GM23248 (cell line): ENCODE measurements around the gene BAIAP2L2. TPM values are rescaled to one million over a fixed set of nuclear protein-coding genes. Genes with fewer than 3 reads are reported as not detected.

Experiments used
- DNase-seq: peaks from one replicate; pipeline ENCODE4 v3.0.0-alpha.2; 2015
- H2AFZ ChIP-seq: fragments of 200-600 bp; sonication (generic); 2 replicates; pipeline ENCODE4 v1.6.1; 2016; ENCODE audit warnings: antibody characterized with exemption
- H3F3A ChIP-seq: fragments of 200-600 bp; sonication (generic); 2 replicates; pipeline ENCODE4 v1.6.1; 2016; ENCODE audit warnings: mild to moderate bottlenecking, antibody characterized with exemption, mixed run types; ENCODE audit not compliant: insufficient read depth
- H3K27ac ChIP-seq: fragments of 200-600 bp; sonication (generic); 2 replicates; pipeline ENCODE4 v1.5.1; 2016; ENCODE audit warnings: mild to moderate bottlenecking
- H3K27me3 ChIP-seq: fragments of 200-600 bp; sonication (generic); replicated peaks from 2 replicates; pipeline ENCODE4 v1.6.1; 2016; ENCODE audit warnings: mild to moderate bottlenecking; ENCODE audit not compliant: insufficient read depth
- H3K36me3 ChIP-seq: fragments of 200-600 bp; sonication (generic); 2 replicates; pipeline ENCODE4 v1.6.1; 2016; ENCODE audit warnings: low read depth, mild to moderate bottlenecking
- H3K4me1 ChIP-seq: fragments of 200-600 bp; sonication (generic); 2 replicates; pipeline ENCODE4 v1.6.1; 2016; ENCODE audit warnings: mild to moderate bottlenecking; ENCODE audit not compliant: insufficient read depth
- H3K4me2 ChIP-seq: fragments of 200-600 bp; sonication (generic); one replicate; pipeline ENCODE4 v1.6.1; 2016; ENCODE audit warnings: mild to moderate bottlenecking; ENCODE audit not compliant: unreplicated experiment
- H3K4me3 ChIP-seq: fragments of 200-600 bp; sonication (generic); 2 replicates; pipeline ENCODE4 v1.5.1; 2016; ENCODE audit warnings: mild to moderate bottlenecking
- H3K79me2 ChIP-seq: fragments of 200-600 bp; sonication (generic); 2 replicates; pipeline ENCODE4 v1.6.1; 2016; ENCODE audit warnings: mild to moderate bottlenecking; ENCODE audit not compliant: insufficient read depth
- H3K9ac ChIP-seq: fragments of 200-600 bp; sonication (generic); 2 replicates; pipeline ENCODE4 v1.6.1; 2016; ENCODE audit warnings: mild to moderate bottlenecking
- H3K9me2 ChIP-seq: fragments of 200-600 bp; sonication (generic); 2 replicates; pipeline ENCODE4 v1.6.1; 2016; ENCODE audit warnings: mixed run types, mild to moderate bottlenecking, moderate library complexity; ENCODE audit not compliant: insufficient read depth
- H3K9me3 ChIP-seq: fragments of 200-600 bp; sonication (generic); one replicate; pipeline ENCODE4 v1.6.1; 2017; ENCODE audit warnings: low read depth
- H4K20me1 ChIP-seq: fragments of 200-600 bp; sonication (generic); 2 replicates; pipeline ENCODE4 v1.6.0; 2016; ENCODE audit not compliant: insufficient read depth
- EZH2 ChIP-seq: fragments of 200-600 bp; sonication (generic); IDR thresholded peaks from 2 replicates; pipeline ENCODE4 v1.6.1; 2018; ENCODE audit warnings: antibody characterized with exemption, mild to moderate bottlenecking; ENCODE audit not compliant: insufficient read depth, poor library complexity, severe bottlenecking
- EZH2phosphoT487 ChIP-seq: fragments of 200-600 bp; sonication (generic); IDR thresholded peaks from 2 replicates; pipeline ENCODE4 v1.6.1; 2018; ENCODE audit warnings: antibody characterized with exemption, moderate library complexity, mild to moderate bottlenecking, low read depth; ENCODE audit not compliant: insufficient read depth
- WGBS, 2 experiments: methylation state at CpG; one replicate each; pipeline ENCODE4 v1.1.6; 2015 to 2017; ENCODE audit warnings: low lambda C conversion rate in 2 of 2, low coverage in 1 of 2; ENCODE audit errors: missing lambda C conversion rate in 2 of 2; 5-methylcytosine and 5-hydroxymethylcytosine counted together
- in situ Hi-C: fragments of 300-500 bp; cut with MboI; formaldehyde crosslinking; loops from 2 replicates; pipeline ENCODE4 v1.15.0; 2020
- polyA plus RNA-seq: library from polyadenylated mRNA; unstranded; fragments of >200 nt; fragmentation: Nextera tagmentation; extraction: Ambion mirVana; gene quantifications from 2 replicates; pipeline ENCODE4 v1.2.1, GENCODE V29; 2016
- total RNA-seq: library from RNA; depleted of rRNA; stranded (reverse); fragments of >200 nt; shearing (Covaris generic); gene quantifications from 2 replicates; pipeline ENCODE4 v1.2.3, GENCODE V29; 2014

Gene BAIAP2L2
- total and polyA plus RNA-seq, 2 experiments from 2014 or later = 12.6 to 13.4 TPM

DNA sequence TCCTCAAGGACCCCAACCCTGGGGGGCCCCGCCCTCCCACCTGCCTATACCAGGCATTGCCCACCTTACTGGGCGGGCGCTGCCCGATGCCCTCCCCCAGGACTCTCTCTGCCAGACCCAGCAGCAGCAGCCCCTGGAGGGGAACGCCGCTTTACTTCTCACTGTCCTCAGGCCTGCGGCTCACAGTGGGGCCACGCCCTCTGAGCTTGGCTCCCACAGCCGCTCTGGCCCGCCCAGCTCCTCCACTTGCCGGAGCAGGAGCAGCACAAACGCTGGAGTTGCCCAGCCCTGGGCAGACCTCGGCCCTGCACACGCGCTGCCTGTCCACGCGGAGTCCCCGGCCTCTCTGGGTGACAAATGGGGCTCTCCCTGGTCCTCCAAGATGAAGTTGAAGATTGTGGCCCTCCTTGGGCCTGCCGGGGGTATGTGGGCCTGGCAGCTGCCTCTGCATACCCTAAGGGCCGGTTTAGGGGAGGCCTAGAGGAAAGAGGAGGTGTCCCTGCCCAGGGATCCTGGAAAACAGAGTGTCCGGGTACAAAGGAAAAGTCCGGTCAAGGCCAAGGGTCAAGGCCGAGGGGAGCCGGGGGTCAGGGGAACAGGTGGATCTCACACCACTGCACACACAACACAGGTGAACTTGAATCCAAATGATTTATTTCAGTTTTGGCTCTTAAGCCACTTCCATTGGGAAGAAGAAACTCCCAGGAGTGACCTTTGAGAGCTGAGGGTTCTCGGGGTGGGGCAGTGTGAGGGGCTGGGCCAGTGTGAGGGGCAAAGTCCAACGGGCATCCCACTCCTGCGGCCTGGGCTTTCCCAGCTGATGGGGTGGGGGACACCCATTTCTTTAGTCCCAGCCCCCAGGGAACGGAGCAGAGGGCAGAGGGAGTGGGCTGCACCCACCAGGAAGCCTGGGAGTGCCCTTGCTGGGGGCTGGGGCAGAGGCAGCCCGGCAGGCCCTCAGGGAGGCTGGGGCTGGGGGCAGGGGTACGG, 674 bp upstream of the BAIAP2L2 start:
- Histone ChIP-seq H3K9me2 (no peaks in the 10 kb centered on the region), H4K20me1 (no peaks in the 10 kb centered on the region), H3K9me3 (no peaks in the 10 kb centered on the region), H3K9ac (no peak overlapping the region), H3K4me1 (no peaks in the 10 kb centered on the region; the same call in 1 of the 2 replicates), H3K4me2 (no peak overlapping the region), H3K36me3 (no peaks in the 10 kb centered on the region), H3K79me2 (no peaks in the 10 kb centered on the region), H2AFZ (no peak overlapping the region), H3K27ac (no peak overlapping the region), H3K27me3 (no peaks in the 10 kb centered on the region), H3F3A (no peaks in the 10 kb centered on the region), H3K4me3 (no peak overlapping the region)
- 42 to 47% methylated on average over 27 to 30 of the region's 30 CpGs for WGBS, 2 experiments
- TF ChIP-seq EZH2phosphoT487 (no peak), EZH2 (no peak)
- DNase-seq = peak; percentile 73
- in situ Hi-C loops = no loop called here

- no peaks in the 10 kb centered on the region for H3K9me2 ChIP-seq
- H3K4me2 ChIP-seq = no peak overlapping the region
- H3K27ac ChIP-seq = no peak overlapping the region
- TF ChIP-seq EZH2 (no peak), EZH2phosphoT487 (no peak)
- no peaks in the 10 kb centered on the region; the same call in 1 of the 2 replicates for H3K4me1 ChIP-seq
- no peaks in the 10 kb centered on the region for H4K20me1 ChIP-seq
- H3K9me3 ChIP-seq = no peaks in the 10 kb centered on the region
- in situ Hi-C loops = no loop called here
- no peaks in the 10 kb centered on the region for H3K36me3 ChIP-seq
- no peaks in the 10 kb centered on the region for H3K79me2 ChIP-seq
- H2AFZ ChIP-seq = no peak overlapping the region
- no peaks in the 10 kb centered on the region for H3K27me3 ChIP-seq
- H3K9ac ChIP-seq = no peak overlapping the region
- DNase-seq = no peak
- WGBS, 2 experiments = 82 to 85% methylated on average over 22 of the region's 22 CpGs
- no peaks in the 10 kb centered on the region for H3F3A ChIP-seq
- H3K4me3 ChIP-seq = no peak overlapping the region
These were observed 998 bp downstream of the BAIAP2L2 start for GRCh38 chr22:38109371-38110001.

- Histone ChIP-seq H3K79me2 (no peaks in the 10 kb centered on the region), H3K4me1 (no peaks in the 10 kb centered on the region; the same call in 1 of the 2 replicates), H3K9ac (no peak overlapping the region), H3K9me3 (no peaks in the 10 kb centered on the region), H2AFZ (no peak overlapping the region), H4K20me1 (no peaks in the 10 kb centered on the region), H3K4me2 (no peak overlapping the region), H3K27me3 (no peaks in the 10 kb centered on the region), H3F3A (no peaks in the 10 kb centered on the region), H3K27ac (no peak overlapping the region), H3K9me2 (no peaks in the 10 kb centered on the region), H3K36me3 (no peaks in the 10 kb centered on the region), H3K4me3 (no peak overlapping the region)
- DNase-seq = no peak
- WGBS, 2 experiments = 93 to 95% methylated on average over 13 to 15 of the region's 15 CpGs
- TF ChIP-seq EZH2phosphoT487 (no peak), EZH2 (no peak)
- in situ Hi-C loops = no loop called here
These were observed 1.7 kb downstream of the BAIAP2L2 start for GRCh38 chr22:38108561-38109319.
